ENCODE measurements around the gene ARHGAP15. TPM values are rescaled to one million over a fixed set of nuclear protein-coding genes. Genes with fewer than 3 reads are reported as not detected.
"Not testable (repeated sequence)": the region's sequence is repeated elsewhere in the genome, so short reads cannot be mapped to it uniquely, and the experiment has no call there.

Gene ARHGAP15
- total RNA-seq, 4 donors from 2014 or later: 1.2 to 6.0 (median 3.4) TPM

DNA sequence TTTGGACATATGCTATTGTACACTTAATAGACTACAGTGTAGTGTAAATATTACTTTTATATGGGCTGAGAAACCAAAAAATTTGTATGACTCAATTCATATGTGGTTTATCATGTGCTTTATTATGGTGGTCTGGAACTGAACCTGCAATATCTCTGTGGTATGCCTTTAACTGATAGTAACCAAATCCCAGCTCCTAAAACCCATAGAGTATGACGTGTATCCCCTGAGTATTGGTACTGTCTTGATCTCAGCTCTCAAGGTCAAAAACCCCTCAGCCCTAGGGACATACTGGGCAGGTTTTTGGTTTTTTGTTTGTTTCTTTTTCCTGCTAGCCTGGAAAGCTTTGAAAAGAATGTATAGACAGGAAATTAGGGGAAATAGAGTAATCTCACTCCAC, 42.2 kb upstream of the ARHGAP15 start:
- TF ChIP-seq POLR2AphosphoS5 (IDR thresholded peaks at IDR 0.05) (no peak), EP300 (IDR thresholded peaks at IDR 0.05) (no peak), POLR2A (IDR thresholded peaks at IDR 0.05) (no peak)
- TF ChIP-seq, protein P1, sequence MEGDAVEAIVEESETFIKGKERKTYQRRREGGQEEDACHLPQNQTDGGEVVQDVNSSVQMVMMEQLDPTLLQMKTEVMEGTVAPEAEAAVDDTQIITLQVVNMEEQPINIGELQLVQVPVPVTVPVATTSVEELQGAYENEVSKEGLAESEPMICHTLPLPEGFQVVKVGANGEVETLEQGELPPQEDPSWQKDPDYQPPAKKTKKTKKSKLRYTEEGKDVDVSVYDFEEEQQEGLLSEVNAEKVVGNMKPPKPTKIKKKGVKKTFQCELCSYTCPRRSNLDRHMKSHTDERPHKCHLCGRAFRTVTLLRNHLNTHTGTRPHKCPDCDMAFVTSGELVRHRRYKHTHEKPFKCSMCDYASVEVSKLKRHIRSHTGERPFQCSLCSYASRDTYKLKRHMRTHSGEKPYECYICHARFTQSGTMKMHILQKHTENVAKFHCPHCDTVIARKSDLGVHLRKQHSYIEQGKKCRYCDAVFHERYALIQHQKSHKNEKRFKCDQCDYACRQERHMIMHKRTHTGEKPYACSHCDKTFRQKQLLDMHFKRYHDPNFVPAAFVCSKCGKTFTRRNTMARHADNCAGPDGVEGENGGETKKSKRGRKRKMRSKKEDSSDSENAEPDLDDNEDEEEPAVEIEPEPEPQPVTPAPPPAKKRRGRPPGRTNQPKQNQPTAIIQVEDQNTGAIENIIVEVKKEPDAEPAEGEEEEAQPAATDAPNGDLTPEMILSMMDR (IDR thresholded peaks at IDR 0.05): no peak
- H3K27me3 ChIP-seq: no peaks in the 10 kb centered on the region
- no peak overlapping the region for H3K27ac ChIP-seq
- 66% methylated on average over 1 of the region's 1 CpG for WGBS
- H3K9me3 ChIP-seq: no peaks in the 10 kb centered on the region
- no peak for DNase-seq (ENCODE audit: low spot score in 2 of 2)
- H3K4me1 ChIP-seq: no peaks in the 10 kb centered on the region
- no peaks in the 10 kb centered on the region for H3K36me3 ChIP-seq
- no peak overlapping the region for H3K4me3 ChIP-seq

DNA sequence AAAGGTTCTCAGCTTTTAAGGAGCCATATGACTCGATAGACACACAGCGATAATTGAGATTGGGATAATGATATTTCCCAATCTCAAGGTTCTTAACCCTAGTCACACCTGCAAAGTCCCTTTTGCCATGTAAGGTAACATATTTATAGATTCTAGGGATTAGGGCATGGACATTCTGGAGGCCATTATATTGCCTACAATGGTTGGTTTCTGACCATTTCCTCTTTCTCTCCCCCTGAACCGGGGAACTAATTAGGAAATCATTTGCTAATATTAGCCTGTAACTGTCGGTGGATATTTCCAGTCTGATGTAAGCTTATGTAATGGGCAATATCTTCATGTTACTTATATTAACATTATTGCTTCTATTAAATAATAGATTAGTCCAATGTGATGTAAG, 40.8 kb upstream of the ARHGAP15 start:
- no peak overlapping the region for H3K4me3 ChIP-seq
- no peaks in the 10 kb centered on the region for H3K4me1 ChIP-seq
- WGBS: 90% methylated on average over 4 of the region's 4 CpGs
- no peaks in the 10 kb centered on the region for H3K36me3 ChIP-seq
- no peak for DNase-seq (ENCODE audit: low spot score in 2 of 2)
- no peaks in the 10 kb centered on the region for H3K27me3 ChIP-seq
- H3K9me3 ChIP-seq: no peaks in the 10 kb centered on the region
- TF ChIP-seq POLR2AphosphoS5 (IDR thresholded peaks at IDR 0.05): no peak
- no peak for TF ChIP-seq EP300 (IDR thresholded peaks at IDR 0.05)
- TF ChIP-seq POLR2A (IDR thresholded peaks at IDR 0.05): no peak
- TF ChIP-seq, protein P1 (IDR thresholded peaks at IDR 0.05): no peak
- H3K27ac ChIP-seq: no peak overlapping the region

DNA sequence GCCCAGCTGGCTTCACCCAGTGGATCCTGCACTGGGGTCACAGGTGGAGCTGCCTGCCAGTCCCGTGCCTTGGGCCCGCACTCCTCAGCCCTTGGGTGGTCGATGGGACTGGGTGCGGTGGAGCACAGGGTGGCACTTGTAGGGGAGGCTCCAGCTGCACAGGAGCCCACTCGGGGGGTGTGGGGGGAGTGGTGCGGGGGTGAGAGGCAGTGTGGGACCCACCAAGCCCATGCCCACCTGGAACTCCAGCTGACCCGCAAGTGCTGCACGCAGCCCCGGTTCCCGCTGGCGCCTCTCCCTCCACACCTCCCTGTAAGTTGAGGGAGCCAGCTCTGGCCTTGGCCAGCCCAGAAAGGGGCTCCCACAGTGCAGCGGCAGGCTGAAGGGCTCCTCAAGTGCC, 39.7 kb upstream of the ARHGAP15 start:
- H3K9me3 ChIP-seq; H3K4me1 ChIP-seq; H3K4me3 ChIP-seq; H3K27me3 ChIP-seq; DNase-seq (ENCODE audit: low spot score in 2 of 2); H3K36me3 ChIP-seq; H3K27ac ChIP-seq: not testable (repeated sequence)
- 86% methylated on average over 1 of the region's 12 CpGs for WGBS

DNA sequence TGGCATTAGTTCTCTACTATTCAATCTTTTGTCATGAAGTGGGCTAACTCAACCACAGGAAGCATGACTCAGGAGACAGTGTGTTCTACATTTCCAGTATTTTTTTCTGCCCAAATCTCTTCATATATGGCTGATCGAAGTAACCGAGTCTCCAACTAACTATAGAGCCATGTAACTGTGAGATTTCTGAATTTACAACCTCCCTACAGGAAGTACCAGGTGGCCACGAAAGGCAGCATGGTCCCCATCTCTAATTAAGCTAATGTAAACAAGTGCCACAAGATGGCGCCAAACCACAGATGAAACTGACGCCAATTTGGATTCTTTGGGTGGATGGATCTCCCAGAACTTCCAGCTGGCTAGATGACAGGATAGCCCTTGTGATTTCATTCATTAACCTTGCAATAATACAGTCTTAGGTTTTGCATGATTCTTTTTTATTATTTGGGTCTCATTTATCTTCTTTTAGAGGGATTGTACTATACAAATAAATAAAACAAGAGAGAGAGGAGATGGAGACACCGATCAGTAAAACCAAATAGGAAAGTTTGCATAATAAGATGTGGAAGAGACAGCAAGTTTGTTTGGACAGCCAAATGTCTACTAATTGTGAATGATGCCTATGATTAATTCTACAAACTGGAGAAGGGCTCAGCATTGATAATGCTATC, 18.3 kb upstream of the ARHGAP15 start:
- Histone ChIP-seq H3K27ac (no peak overlapping the region), H3K4me1 (peaks cover 3% of the 10 kb centered on the region), H3K9me3 (no peaks in the 10 kb centered on the region), H3K27me3 (no peaks in the 10 kb centered on the region), H3K36me3 (no peaks in the 10 kb centered on the region), H3K4me3 (no peak overlapping the region)
- TF ChIP-seq EP300 (IDR thresholded peaks at IDR 0.05): no peak
- TF ChIP-seq POLR2A (IDR thresholded peaks at IDR 0.05): no peak
- no peak for TF ChIP-seq POLR2AphosphoS5 (IDR thresholded peaks at IDR 0.05)
- TF ChIP-seq, protein P1 (IDR thresholded peaks at IDR 0.05): peak; percentile 13 to 46
- 21% methylated on average over 6 of the region's 6 CpGs for WGBS
- DNase-seq (ENCODE audit: low spot score in 2 of 2): peak; percentile 71 to 77

DNA sequence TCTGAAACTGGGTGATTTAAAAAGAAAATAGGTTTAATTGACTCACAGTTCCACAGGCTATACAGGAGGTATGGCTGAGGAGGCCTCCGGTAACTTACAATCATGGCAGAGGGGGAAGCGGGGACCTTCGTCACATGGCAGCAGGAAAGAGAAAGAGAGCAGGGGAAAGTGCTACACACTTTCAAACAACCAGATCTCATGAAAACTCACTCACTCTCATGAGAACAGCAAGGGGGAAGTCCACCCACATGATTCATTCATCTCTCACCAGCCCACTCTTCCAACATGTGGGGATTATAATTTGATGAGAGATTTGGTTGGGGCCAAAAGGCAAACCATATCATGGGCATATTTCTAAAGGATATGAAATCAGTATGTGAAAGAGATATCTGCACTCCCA, 12.0 kb upstream of the ARHGAP15 start:
- no peaks in the 10 kb centered on the region for H3K36me3 ChIP-seq
- H3K27ac ChIP-seq: no peak overlapping the region
- no peaks in the 10 kb centered on the region for H3K4me1 ChIP-seq
- H3K9me3 ChIP-seq: no peaks in the 10 kb centered on the region
- no peak overlapping the region for H3K4me3 ChIP-seq
- 95% methylated on average over 3 of the region's 3 CpGs for WGBS
- TF ChIP-seq, protein P1 (IDR thresholded peaks at IDR 0.05): no peak
- TF ChIP-seq POLR2AphosphoS5 (IDR thresholded peaks at IDR 0.05) (no peak), EP300 (IDR thresholded peaks at IDR 0.05) (no peak), POLR2A (IDR thresholded peaks at IDR 0.05) (no peak)
- no peaks in the 10 kb centered on the region for H3K27me3 ChIP-seq
- DNase-seq (ENCODE audit: low spot score in 2 of 2): no peak

DNA sequence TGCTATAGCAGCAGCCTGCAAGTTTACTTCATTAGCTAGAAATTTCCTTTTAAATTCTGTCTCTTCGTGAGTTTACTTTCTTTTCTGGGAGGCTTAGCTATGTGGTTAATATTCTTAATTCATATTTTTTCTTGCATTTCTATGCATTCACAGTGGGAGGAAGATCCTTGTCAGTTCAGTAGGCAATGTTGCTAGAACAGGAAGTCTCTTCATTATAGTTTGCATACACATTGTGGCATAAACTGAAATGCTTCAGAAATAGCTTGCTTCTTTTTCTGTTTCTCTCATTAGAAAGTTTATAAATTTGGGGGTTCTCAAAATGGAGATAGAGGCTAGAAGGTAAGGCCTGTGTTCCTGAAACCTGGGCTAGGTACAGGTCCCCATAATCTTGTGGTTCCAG, 8.1 kb upstream of the ARHGAP15 start:
- Histone ChIP-seq H3K36me3 (no peaks in the 10 kb centered on the region), H3K4me1 (no peaks in the 10 kb centered on the region), H3K27me3 (no peaks in the 10 kb centered on the region), H3K4me3 (no peak overlapping the region), H3K9me3 (no peaks in the 10 kb centered on the region), H3K27ac (no peak overlapping the region)
- no peak for TF ChIP-seq EP300 (IDR thresholded peaks at IDR 0.05)
- no peak for TF ChIP-seq POLR2A (IDR thresholded peaks at IDR 0.05)
- no peak for TF ChIP-seq POLR2AphosphoS5 (IDR thresholded peaks at IDR 0.05)
- WGBS: 53% methylated on average over 1 of the region's 1 CpG
- DNase-seq (ENCODE audit: low spot score in 2 of 2): no peak

Measured in suprapubic skin (tissue), 4 donors.